ENCODE results near the gene GMDS.
A peak's percentile ranks its signal among the peaks of the same experiment; 100 is the strongest.

The GMDS gene

GRCh38 chr6:2205396-2205795, 40.0 kb downstream of the GMDS start:
- DNase-seq (ENCODE audit: low read depth, low spot score), result no peak

GRCh38 chr6:2204272-2204671, 41.1 kb downstream of the GMDS start:
- no peak for DNase-seq (ENCODE audit: low read depth, low spot score)

- no peak for DNase-seq (ENCODE audit: low read depth, low spot score)
Observed at GRCh38 chr6:2203264-2203663, 42.1 kb downstream of the GMDS start.

- no peak for DNase-seq (ENCODE audit: low read depth, low spot score)
Observed at GRCh38 chr6:2197984-2198383, 47.4 kb downstream of the GMDS start.

- peak; percentile 36 for DNase-seq (ENCODE audit: low read depth, low spot score)
Observed at GRCh38 chr6:2197177-2197671, 48.2 kb downstream of the GMDS start.

GRCh38 chr6:2196079-2196679, 49.2 kb downstream of the GMDS start:
- peak; percentile 76 for DNase-seq (ENCODE audit: low read depth, low spot score)

GRCh38 chr6:2194643-2195042, 50.8 kb downstream of the GMDS start:
- no peak for DNase-seq (ENCODE audit: low read depth, low spot score)

- no peak for DNase-seq (ENCODE audit: low read depth, low spot score)
Observed at GRCh38 chr6:2193931-2194330, 51.5 kb downstream of the GMDS start.

GRCh38 chr6:2192976-2193375, 52.4 kb downstream of the GMDS start:
- no peak for DNase-seq (ENCODE audit: low read depth, low spot score)

- DNase-seq (ENCODE audit: low read depth, low spot score), result no peak
Observed at GRCh38 chr6:2191390-2191740, 54.0 kb downstream of the GMDS start.

GRCh38 chr6:2190661-2191389, 54.6 kb downstream of the GMDS start:
- no peak for DNase-seq (ENCODE audit: low read depth, low spot score)

GRCh38 chr6:2188856-2189384, 56.5 kb downstream of the GMDS start:
- DNase-seq (ENCODE audit: low read depth, low spot score), result no peak

GRCh38 chr6:2188397-2188796, 57.0 kb downstream of the GMDS start:
- no peak for DNase-seq (ENCODE audit: low read depth, low spot score)

GRCh38 chr6:2187826-2188225, 57.6 kb downstream of the GMDS start:
- no peak for DNase-seq (ENCODE audit: low read depth, low spot score)

GRCh38 chr6:2186516-2186915, 58.9 kb downstream of the GMDS start:
- DNase-seq (ENCODE audit: low read depth, low spot score), result no peak

GRCh38 chr6:2185466-2185865, 59.9 kb downstream of the GMDS start:
- no peak for DNase-seq (ENCODE audit: low read depth, low spot score)

GRCh38 chr6:2184700-2185455, 60.5 kb downstream of the GMDS start:
- peak; percentile 57 for DNase-seq (ENCODE audit: low read depth, low spot score)

- DNase-seq (ENCODE audit: low read depth, low spot score), result no peak
Observed at GRCh38 chr6:2183752-2184151, 61.7 kb downstream of the GMDS start.

- DNase-seq (ENCODE audit: low read depth, low spot score), result no peak
Observed at GRCh38 chr6:2183246-2183645, 62.2 kb downstream of the GMDS start.

- no peak for DNase-seq (ENCODE audit: low read depth, low spot score)
Observed at GRCh38 chr6:2182251-2182650, 63.2 kb downstream of the GMDS start.

- DNase-seq (ENCODE audit: low read depth, low spot score), result no peak
Observed at GRCh38 chr6:2181567-2181966, 63.8 kb downstream of the GMDS start.

GRCh38 chr6:2179950-2180349, 65.5 kb downstream of the GMDS start:
- no peak for DNase-seq (ENCODE audit: low read depth, low spot score)

Data from astrocyte of the hippocampus (primary cell).